MCF 10A (cell line): Measurements from ENCODE around the gene SCAMP1. TPM values are rescaled to one million over a fixed set of nuclear protein-coding genes. Genes with fewer than 3 reads are reported as not detected.

Experiments
- BruUV-seq: library from RNA; stranded (reverse); fragments of 400-500 nt; replicated peaks from 2 replicates; lab custom pipeline; 2021; lab: Mats Ljungman, UMichigan
- CTCF ChIA-PET: fragments of 300-600 bp; sonication (Branson Sonifier 250); formaldehyde crosslinking; extraction: SDS; loops from one replicate; lab custom pipeline; 2021; ENCODE audit warnings: antibody characterized with exemption, inconsistent platforms; lab: Yijun Ruan, JAX
- POLR2A ChIA-PET: fragments of 300-600, 350-650 bp; sonication (Branson Sonifier 250); formaldehyde crosslinking; extraction: SDS; loops from one replicate; lab custom pipeline; 2020; ENCODE audit warnings: antibody characterized with exemption, inconsistent platforms; lab: Yijun Ruan, JAX
- DNase-seq: peaks from one replicate; pipeline ENCODE4 v3.0.0-alpha.2; 2018; ENCODE audit not compliant: unreplicated experiment
- H3K27ac Mint-ChIP-seq: one replicate; pipeline ENCODE4 v1.8.0; 2022; ENCODE audit warnings: mild to moderate bottlenecking, low read depth, mixed read lengths; ENCODE audit not compliant: unreplicated experiment
- H3K27me3 Mint-ChIP-seq: one replicate; pipeline ENCODE4 v1.8.0; 2022; ENCODE audit warnings: mixed read lengths; ENCODE audit not compliant: insufficient read depth, unreplicated experiment
- H3K36me3 Mint-ChIP-seq: one replicate; pipeline ENCODE4 v1.8.0; 2022; ENCODE audit warnings: mild to moderate bottlenecking, moderate library complexity, mixed read lengths; ENCODE audit not compliant: insufficient read depth, unreplicated experiment
- H3K4me1 Mint-ChIP-seq: one replicate; pipeline ENCODE4 v1.8.0; 2022; ENCODE audit warnings: mixed read lengths; ENCODE audit not compliant: insufficient read depth, unreplicated experiment
- H3K4me3 Mint-ChIP-seq: one replicate; pipeline ENCODE4 v1.8.0; 2022; ENCODE audit warnings: mild to moderate bottlenecking, moderate library complexity, mixed read lengths; ENCODE audit not compliant: unreplicated experiment
- H3K9me3 Mint-ChIP-seq: one replicate; pipeline ENCODE4 v1.8.0; 2022; ENCODE audit warnings: mixed read lengths; ENCODE audit not compliant: unreplicated experiment
- intact Hi-C: fragments of 100-400 bp; cut with micrococcal nuclease; formaldehyde crosslinking; loops from 2 replicates; pipeline ENCODE4 v1.14.1; 2022
- total RNA-seq: library from RNA; stranded (reverse); gene quantifications from 2 replicates; pipeline ENCODE4 v1.2.3, GENCODE V29; 2022
- TF ChIP-seq, protein P1 (sequence below): fragments of 200-600 bp; IDR thresholded peaks from one replicate; pipeline ENCODE4 v1.8.0; 2022; ENCODE audit warnings: antibody characterized with exemption, mild to moderate bottlenecking; ENCODE audit not compliant: unreplicated experiment

The SCAMP1 gene
- total RNA-seq, 1 experiment from 2014 or later: 26.1 TPM

- ChIA-PET CTCF (interaction anchor here (0.6 to 1.0 kb wide), 2 partner anchors 9 to 26 kb away, joined by 3 read pairs; no protein-coding TSS in a partner anchor), POLR2A (interaction anchor here (0.8 to 1.5 kb wide), 3 partner anchors 9 to 191 kb away, joined by 4 to 5 read pairs (median 4); no protein-coding TSS in a partner anchor)
- Mint-ChIP-seq H3K27me3 (no peaks in the 10 kb centered on the region), H3K9me3 (no peaks in the 10 kb centered on the region), H3K36me3 (peaks cover 13% of the 10 kb centered on the region), H3K27ac (no peak overlapping the region), H3K4me3 (no peak overlapping the region), H3K4me1 (peaks cover 28% of the 10 kb centered on the region)
- TF ChIP-seq, protein P1, sequence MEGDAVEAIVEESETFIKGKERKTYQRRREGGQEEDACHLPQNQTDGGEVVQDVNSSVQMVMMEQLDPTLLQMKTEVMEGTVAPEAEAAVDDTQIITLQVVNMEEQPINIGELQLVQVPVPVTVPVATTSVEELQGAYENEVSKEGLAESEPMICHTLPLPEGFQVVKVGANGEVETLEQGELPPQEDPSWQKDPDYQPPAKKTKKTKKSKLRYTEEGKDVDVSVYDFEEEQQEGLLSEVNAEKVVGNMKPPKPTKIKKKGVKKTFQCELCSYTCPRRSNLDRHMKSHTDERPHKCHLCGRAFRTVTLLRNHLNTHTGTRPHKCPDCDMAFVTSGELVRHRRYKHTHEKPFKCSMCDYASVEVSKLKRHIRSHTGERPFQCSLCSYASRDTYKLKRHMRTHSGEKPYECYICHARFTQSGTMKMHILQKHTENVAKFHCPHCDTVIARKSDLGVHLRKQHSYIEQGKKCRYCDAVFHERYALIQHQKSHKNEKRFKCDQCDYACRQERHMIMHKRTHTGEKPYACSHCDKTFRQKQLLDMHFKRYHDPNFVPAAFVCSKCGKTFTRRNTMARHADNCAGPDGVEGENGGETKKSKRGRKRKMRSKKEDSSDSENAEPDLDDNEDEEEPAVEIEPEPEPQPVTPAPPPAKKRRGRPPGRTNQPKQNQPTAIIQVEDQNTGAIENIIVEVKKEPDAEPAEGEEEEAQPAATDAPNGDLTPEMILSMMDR: no peak
- BruUV-seq: no TSS peak
- intact Hi-C loops: no loop called here
- DNase-seq: no peak
Observed at GRCh38 chr5:78509145-78509865, 148.9 kb downstream of the SCAMP1 start.

GRCh38 chr5:78509884-78510769 lies 149.7 kb downstream of the SCAMP1 start:
- CTCF ChIA-PET: interaction anchor here (0.7 kb wide), 1 partner anchor 468 kb away, joined by 5 read pairs; no protein-coding TSS in a partner anchor

DNA sequence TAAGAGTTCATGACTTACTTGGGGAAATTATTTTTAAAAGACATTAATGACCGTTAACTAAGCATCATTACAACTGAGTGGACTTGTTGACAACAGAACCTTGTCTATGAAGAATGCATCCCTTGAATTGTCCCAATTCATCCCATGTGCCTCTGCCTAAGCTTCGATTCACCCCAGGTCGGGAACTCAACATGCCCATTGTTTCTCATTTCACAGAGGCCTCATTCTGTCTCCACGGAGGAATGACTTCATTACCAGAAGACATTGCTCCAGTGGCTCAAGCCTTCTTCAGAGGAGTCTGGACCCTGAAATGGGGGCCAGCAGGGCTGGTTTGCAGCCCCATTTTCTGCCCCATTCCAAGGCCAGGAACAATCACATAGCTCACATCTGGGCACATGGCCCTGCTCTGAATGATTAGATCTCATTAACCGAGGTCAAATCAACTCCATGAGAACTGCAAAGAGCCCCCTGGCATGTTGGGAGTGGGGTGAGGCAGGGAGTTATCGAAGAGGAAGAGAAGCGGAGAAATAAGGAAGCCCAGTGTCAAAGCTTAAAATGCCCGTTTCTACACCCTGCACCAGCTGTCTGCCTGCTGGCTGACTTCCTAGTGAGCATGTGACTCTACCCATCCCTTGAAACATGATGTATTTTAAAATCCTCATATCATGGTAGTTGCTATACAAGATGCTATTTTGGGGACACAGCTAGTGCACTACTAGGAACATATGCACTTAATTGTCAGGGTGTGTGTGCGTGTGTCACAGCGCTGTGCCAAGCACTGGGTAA lies 150.9 kb downstream of the SCAMP1 start:
- POLR2A ChIA-PET: interaction anchor here (0.6 to 1.4 kb wide), 4 partner anchors 10 to 226 kb away, joined by 3 to 4 read pairs (median 3); no protein-coding TSS in a partner anchor
- Mint-ChIP-seq H3K9me3 (no peaks in the 10 kb centered on the region), H3K4me3 (no peak overlapping the region), H3K27me3 (no peaks in the 10 kb centered on the region), H3K36me3 (peaks cover 13% of the 10 kb centered on the region), H3K4me1 (peaks cover 28% of the 10 kb centered on the region), H3K27ac (peak overlapping the region; percentile 39)
- intact Hi-C loops: no loop called here
- TF ChIP-seq, protein P1: no peak
- DNase-seq: no peak
- BruUV-seq: no TSS peak
- CTCF ChIA-PET: interaction anchor here (0.7 to 1.4 kb wide), 2 partner anchors 10 to 43 kb away, joined by 3 read pairs; no protein-coding TSS in a partner anchor

More at GRCh38 chr5:78509884-78510769, 149.7 kb downstream of the SCAMP1 start:
- H3K27ac Mint-ChIP-seq: peak overlapping the region; percentile 39
- H3K9me3 Mint-ChIP-seq: no peaks in the 10 kb centered on the region
- H3K27me3 Mint-ChIP-seq: no peaks in the 10 kb centered on the region
- no TSS peak for BruUV-seq
- peaks cover 13% of the 10 kb centered on the region for H3K36me3 Mint-ChIP-seq
- H3K4me3 Mint-ChIP-seq: no peak overlapping the region
- peaks cover 28% of the 10 kb centered on the region for H3K4me1 Mint-ChIP-seq
- TF ChIP-seq, protein P1: no peak
- intact Hi-C loops: no loop called here
- POLR2A ChIA-PET: interaction anchor here (1.5 kb wide), 1 partner anchor 9 kb away, joined by 5 read pairs; no protein-coding TSS in a partner anchor
- no peak for DNase-seq
